K562 (cell line): ENCODE results near the gene GAP43.

Experiments used
- CTBP1 ChIP-seq: fragments of 450-650 bp; IDR thresholded peaks from 2 replicates; pipeline ENCODE4 v1.6.1; 2016; ENCODE audit warnings: borderline replicate concordance
- TF ChIP-seq, protein P1 (sequence below): sonication (generic); formaldehyde crosslinking; IDR thresholded peaks from 2 replicates; pipeline ENCODE4 v1.9.0; 2022; ENCODE audit warnings: mild to moderate bottlenecking, missing genetic modification reagents
- TF ChIP-seq, protein P2 (sequence below): sonication (generic); formaldehyde crosslinking; IDR thresholded peaks from 2 replicates; pipeline ENCODE4 v1.8.0; 2022; ENCODE audit warnings: missing genetic modification reagents, mild to moderate bottlenecking, borderline replicate concordance
- TF ChIP-seq, protein P3 (sequence below), 3 experiments: IDR thresholded peaks in 2 of 3; conservative IDR thresholded peaks in 1 of 3; 2 replicates each; pipeline ENCODE4 v1.5.1; 2011 to 2012; ENCODE audit warnings: low read length in 3 of 3, mild to moderate bottlenecking in 3 of 3, control low read depth in 2 of 3, improper control_type of control experiment in 1 of 3, inconsistent platforms in 1 of 3, low read depth in 1 of 3, mixed read lengths in 1 of 3, moderate library complexity in 1 of 3; ENCODE audit not compliant: insufficient read depth in 2 of 3

DNA sequence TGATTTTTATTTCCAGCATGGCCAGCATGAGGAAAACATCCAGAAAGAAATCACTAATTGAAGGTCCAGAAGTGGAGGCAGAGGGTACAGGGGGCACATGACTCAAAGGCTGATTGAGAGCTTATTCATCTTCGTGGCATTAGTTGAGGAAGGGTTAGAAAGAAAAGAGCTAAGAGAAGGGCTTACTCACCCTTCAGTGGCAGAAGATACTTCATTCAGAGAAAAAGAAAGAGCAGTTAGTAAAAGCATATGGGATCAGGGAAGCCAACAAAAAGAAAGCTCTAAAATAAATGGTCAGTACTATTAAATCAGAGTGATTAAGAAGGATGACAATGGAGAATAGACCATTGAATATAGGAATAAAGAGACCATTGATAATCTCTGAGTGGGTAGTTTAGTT lies 25.2 kb downstream of the GAP43 start:
- TF ChIP-seq, protein P1, sequence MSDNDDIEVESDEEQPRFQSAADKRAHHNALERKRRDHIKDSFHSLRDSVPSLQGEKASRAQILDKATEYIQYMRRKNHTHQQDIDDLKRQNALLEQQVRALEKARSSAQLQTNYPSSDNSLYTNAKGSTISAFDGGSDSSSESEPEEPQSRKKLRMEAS (CRISPR knock-in tag): no peak
- TF ChIP-seq CTBP1: no peak
- TF ChIP-seq, protein P2, sequence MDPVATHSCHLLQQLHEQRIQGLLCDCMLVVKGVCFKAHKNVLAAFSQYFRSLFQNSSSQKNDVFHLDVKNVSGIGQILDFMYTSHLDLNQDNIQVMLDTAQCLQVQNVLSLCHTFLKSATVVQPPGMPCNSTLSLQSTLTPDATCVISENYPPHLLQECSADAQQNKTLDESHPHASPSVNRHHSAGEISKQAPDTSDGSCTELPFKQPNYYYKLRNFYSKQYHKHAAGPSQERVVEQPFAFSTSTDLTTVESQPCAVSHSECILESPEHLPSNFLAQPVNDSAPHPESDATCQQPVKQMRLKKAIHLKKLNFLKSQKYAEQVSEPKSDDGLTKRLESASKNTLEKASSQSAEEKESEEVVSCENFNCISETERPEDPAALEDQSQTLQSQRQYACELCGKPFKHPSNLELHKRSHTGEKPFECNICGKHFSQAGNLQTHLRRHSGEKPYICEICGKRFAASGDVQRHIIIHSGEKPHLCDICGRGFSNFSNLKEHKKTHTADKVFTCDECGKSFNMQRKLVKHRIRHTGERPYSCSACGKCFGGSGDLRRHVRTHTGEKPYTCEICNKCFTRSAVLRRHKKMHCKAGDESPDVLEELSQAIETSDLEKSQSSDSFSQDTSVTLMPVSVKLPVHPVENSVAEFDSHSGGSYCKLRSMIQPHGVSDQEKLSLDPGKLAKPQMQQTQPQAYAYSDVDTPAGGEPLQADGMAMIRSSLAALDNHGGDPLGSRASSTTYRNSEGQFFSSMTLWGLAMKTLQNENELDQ (CRISPR knock-in tag): no peak
- TF ChIP-seq, protein P3, sequence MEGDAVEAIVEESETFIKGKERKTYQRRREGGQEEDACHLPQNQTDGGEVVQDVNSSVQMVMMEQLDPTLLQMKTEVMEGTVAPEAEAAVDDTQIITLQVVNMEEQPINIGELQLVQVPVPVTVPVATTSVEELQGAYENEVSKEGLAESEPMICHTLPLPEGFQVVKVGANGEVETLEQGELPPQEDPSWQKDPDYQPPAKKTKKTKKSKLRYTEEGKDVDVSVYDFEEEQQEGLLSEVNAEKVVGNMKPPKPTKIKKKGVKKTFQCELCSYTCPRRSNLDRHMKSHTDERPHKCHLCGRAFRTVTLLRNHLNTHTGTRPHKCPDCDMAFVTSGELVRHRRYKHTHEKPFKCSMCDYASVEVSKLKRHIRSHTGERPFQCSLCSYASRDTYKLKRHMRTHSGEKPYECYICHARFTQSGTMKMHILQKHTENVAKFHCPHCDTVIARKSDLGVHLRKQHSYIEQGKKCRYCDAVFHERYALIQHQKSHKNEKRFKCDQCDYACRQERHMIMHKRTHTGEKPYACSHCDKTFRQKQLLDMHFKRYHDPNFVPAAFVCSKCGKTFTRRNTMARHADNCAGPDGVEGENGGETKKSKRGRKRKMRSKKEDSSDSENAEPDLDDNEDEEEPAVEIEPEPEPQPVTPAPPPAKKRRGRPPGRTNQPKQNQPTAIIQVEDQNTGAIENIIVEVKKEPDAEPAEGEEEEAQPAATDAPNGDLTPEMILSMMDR (IDR thresholded peaks at IDR 0.05 in 2 of 3, conservative IDR thresholded peaks at IDR 0.05 in 1 of 3; ENCODE audit: insufficient read depth in 2 of 3, low read depth in 1 of 3, low read length in 3 of 3): no peak
